LNCaP clone FGC (cell line): ENCODE measurements around the gene ACCSL.
A peak's percentile ranks its signal among the peaks of the same experiment; 100 is the strongest.

ENCODE experiments used
- DNase-seq: peaks from one replicate; pipeline ENCODE4 v3.0.0-alpha.2; 2011; ENCODE audit warnings: low read depth
- H3K4me3 ChIP-seq: 2 replicates; pipeline ENCODE4 v1.5.1; 2011; ENCODE audit warnings: mild to moderate bottlenecking, low read depth, low read length, control low read depth
- TF ChIP-seq, protein P1 (sequence below): IDR thresholded peaks from 2 replicates; pipeline ENCODE4 v1.5.1; 2012; ENCODE audit warnings: mild to moderate bottlenecking; ENCODE audit not compliant: control insufficient read depth, insufficient read depth; ENCODE audit errors: extremely low read depth

Gene ACCSL

DNA sequence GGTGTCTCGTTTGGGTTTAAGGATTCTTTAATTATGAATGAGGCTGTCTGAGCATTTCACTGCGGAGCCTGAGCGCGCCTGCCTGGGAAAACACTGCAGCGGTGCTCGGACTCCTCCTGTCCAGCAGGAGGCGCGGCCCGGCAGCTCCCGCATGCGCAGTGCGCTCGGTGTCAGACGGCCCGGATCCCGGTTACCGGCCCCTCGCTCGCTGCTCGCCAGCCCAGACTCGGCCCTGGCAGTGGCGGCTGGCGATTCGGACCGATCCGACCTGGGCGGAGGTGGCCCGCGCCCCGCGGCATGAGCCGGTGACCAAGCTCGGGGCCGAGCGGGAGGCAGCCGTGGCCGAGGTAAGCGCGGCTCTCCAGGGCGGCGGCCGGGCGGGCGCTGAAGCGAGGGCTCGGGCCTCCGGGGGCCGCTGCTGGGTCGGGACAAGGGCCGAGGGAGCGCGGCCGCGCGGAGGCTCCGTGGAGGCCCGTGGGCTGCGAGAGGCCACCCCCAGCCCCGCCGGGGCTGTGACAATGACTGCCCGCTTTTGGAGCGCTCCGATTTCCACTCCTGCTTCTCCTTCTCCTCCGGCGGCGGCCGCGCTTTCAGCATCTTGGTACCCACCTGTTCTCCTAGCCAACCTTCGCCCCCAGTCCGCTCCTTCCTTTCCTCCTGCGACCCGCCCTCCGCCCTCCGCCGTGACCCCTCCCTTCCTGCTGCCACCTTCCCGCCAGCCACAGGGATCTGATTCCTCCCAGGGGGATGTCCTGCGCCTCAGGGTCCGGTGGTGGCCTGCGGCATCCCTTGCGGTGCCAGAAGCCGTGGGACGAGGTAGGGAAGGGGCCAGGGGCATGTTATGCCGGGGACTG is 48.0 kb downstream of the ACCSL start, which contains the start of gene EXT2:
TSS of gene EXT2 (plus strand) at position 173 of the 854 bp plus-strand sequence. CDS start 12,035 bp downstream, outside the sequence.
- DNase-seq: peak; percentile 42
- peak within 1 kb of the TSS; percentile 82 for H3K4me3 ChIP-seq
- TF ChIP-seq, protein P1, sequence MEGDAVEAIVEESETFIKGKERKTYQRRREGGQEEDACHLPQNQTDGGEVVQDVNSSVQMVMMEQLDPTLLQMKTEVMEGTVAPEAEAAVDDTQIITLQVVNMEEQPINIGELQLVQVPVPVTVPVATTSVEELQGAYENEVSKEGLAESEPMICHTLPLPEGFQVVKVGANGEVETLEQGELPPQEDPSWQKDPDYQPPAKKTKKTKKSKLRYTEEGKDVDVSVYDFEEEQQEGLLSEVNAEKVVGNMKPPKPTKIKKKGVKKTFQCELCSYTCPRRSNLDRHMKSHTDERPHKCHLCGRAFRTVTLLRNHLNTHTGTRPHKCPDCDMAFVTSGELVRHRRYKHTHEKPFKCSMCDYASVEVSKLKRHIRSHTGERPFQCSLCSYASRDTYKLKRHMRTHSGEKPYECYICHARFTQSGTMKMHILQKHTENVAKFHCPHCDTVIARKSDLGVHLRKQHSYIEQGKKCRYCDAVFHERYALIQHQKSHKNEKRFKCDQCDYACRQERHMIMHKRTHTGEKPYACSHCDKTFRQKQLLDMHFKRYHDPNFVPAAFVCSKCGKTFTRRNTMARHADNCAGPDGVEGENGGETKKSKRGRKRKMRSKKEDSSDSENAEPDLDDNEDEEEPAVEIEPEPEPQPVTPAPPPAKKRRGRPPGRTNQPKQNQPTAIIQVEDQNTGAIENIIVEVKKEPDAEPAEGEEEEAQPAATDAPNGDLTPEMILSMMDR: peak; percentile 87

DNA sequence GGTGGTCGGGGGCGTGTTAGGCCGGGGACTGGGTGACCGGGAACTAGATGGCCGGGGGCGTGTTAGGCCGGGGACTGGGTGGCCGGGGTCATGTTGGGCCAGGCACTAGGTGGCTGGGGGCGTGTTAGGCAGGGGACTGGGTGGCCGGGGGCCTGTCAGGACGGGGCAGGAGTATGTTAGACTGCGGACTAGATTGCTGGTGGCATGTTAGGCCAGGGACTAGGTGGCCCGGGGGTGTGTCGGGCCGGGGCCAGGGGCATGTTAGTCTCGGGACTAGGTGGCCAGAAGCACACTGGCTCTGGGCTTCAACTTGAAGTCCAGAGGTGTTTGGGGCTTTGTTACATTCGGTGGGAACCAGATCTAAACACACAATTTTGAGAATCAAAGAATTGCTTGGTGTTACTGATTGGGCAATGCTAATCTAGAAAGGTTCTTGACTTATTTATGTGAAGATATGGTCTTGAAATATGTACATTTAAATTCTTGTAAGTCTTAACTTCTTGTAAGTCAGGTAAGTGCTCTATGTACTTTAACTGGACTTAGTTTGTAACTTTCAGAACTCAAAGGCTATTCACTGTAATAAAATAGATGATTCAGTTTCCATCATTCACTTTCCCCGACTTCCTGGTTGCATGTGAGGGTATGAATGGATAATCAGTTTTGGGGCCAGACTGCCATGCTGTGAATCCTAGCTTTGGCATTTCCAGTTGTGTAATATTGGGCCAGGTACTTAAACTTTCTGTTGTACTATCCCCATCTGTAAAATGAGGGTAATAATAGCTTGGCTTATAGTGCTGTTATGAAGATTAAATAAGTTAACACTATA is 48.8 kb downstream of the ACCSL start:
- no peak for DNase-seq
- H3K4me3 ChIP-seq: peak overlapping the region; percentile 82
- TF ChIP-seq, protein P1: no peak

DNA sequence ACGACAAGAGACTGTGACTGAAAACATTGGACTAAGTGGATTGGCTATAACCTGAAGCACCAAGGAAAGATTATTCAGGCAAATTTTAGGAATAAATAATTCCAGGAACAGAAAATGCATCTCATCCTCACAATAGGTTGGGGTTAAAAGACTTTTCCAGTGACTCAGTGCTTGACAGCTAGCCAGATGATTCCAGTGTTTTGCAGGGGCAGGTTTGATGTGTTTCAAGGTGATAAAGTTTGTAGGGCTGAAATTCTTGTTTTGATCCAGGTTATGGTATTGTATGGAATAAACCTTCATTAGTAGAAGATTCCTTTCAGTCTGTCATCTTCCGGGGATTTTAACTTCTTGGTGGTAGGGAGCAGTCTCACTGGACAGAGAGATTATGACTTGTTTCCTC is 50.0 kb downstream of the ACCSL start:
- TF ChIP-seq, protein P1: no peak
- DNase-seq: no peak

DNA sequence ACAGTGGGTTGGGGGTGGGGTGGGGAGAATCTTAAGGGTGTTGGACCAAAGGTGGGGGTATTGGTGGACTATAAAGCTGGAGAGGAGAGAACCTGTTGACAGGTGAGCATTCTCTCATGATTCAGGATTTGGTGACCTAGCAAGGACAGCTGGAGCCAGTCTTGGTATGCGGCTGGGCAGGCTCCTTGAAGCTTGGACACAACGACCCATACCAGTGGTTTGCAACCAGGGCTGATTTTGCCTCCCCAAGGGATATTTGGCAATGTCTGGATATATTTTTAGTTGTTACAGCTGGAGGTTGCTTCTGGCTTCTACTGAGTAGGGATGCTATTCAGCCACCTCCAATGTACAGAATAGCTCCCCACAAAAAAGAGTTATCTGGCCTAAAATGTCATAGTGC is 53.3 kb downstream of the ACCSL start:
- no peak for DNase-seq
- no peak overlapping the region for H3K4me3 ChIP-seq
- TF ChIP-seq, protein P1: no peak

More for the DNA sequence above, 50.0 kb downstream of the ACCSL start:
- H3K4me3 ChIP-seq: no peak overlapping the region

DNA sequence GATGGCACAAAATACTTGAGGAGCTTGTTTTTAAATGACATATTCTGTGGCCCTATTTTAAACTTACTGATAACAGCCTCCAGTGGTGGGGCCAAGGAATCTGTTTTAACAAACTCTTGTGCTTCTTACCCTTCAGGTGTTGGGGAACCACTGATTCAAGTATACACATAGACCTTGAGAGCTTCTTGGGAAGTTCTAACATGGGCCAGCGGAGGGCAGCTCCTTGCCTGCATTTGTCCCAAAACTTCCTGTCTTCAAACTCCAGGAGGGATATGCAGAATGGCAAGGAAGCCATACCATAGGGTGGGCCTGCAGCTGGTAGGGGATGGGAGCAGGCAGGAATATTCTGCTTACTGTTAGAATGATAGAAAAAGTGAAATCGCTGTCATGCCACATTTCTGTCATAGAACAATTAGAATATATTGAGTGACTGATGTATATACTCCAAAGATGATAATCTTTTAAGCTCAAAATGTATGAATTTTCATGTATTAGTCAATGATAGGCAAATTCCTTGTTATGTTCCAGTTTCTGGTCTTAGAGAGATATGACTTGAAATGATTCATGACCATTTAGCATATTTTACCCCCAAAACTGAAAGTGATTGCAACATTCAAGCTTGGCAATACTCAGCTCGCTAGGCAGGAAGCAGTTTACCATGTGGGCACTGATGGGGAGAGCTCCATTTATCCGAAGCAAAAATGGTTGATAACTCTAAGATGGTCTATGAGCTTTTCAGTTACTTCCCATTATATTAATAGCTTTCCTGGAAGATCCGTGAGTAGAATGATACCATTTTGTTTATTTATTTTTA is 56.9 kb downstream of the ACCSL start:
- TF ChIP-seq, protein P1: no peak
- DNase-seq: no peak
- no peak overlapping the region for H3K4me3 ChIP-seq

DNA sequence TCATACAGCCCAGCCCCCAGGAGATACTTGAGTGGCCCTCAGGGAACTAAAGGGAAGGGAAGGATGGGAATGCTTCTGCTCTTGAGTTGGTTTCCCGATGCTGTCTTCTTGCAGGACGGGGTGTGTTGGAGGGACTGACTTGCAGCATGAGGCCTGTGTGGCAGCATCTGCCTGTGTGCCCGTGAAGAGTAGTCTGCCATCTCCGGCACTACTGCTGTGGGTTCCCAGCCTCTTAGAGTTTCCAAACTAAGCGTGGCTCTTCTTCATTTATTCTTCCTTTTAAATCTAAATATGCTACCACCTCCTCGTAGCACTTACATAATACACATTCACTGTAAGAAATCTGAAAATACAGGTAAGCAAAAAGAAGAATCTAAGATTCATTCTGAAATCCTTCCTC is 60.5 kb downstream of the ACCSL start:
- TF ChIP-seq, protein P1: no peak
- DNase-seq: no peak
- H3K4me3 ChIP-seq: no peak overlapping the region
